ENCODE measurements around the gene SKI.
"Not testable (repeated sequence)": the region's sequence is repeated elsewhere in the genome, so short reads cannot be mapped to it uniquely, and the experiment has no call there.

Gene SKI

DNA sequence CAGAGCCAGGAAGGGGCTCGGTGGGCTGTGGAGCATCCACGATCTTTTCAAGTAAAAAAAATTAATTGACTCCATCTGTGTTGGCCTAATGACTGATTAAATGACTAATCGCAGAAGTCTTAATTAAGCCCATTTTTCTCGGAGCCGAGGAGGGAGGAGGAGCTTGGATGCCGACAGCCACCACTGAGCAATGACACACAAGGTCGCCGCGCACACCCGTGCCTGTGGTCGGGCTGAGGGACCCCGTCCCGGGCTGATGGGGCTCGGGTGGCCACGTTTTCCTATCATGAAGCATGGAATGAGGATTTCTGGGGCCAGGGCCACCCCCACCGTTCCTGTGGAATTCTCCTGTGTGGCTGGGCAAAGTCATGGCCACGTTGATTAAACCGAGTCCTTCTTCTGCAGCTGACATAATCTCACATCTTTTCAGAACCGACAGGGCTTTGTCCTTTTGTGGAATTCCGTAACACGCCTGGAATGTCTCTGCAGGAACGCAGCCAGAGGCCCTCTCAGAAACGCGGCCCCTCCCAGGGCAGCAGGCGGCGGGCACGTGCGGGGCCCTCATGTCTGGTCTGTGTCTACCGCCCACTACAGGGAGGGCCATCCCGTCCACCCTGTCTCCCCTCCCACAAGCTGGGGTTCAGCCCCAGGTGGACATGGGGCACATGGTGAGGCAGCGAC is 102.5 kb downstream of the SKI start:
- DNase-seq, result no peak
- H3K27me3 ChIP-seq (replicated peaks in 2 of 5; ENCODE audit: control insufficient read depth in 4 of 5, insufficient read depth in 5 of 5, low read length in 4 of 5), result no peaks in the 10 kb centered on the region
- no peaks in the 10 kb centered on the region for H3K36me3 ChIP-seq (ENCODE audit: control insufficient read depth in 4 of 4, insufficient read depth in 4 of 4, low read length in 3 of 4)
- no peak overlapping the region for H3K27ac ChIP-seq (ENCODE audit: insufficient read depth in 1 of 2, low read depth in 1 of 2, low read length in 2 of 2, poor library complexity in 1 of 2, severe bottlenecking in 2 of 2)
- no peak overlapping the region for H3K4me3 ChIP-seq (ENCODE audit: control insufficient read depth in 1 of 7, extremely low read depth in 1 of 7, insufficient read depth in 4 of 7, low read depth in 2 of 7, low read length in 6 of 7)
- no peaks in the 10 kb centered on the region for H3K4me1 ChIP-seq (ENCODE audit: control extremely low read depth in 1 of 4, control insufficient read depth in 4 of 4, insufficient read depth in 4 of 4, low read length in 3 of 4)
- no peaks in the 10 kb centered on the region for H3K9me3 ChIP-seq (ENCODE audit: control extremely low read depth in 1 of 5, control insufficient read depth in 4 of 5, insufficient read depth in 2 of 5, low read depth in 1 of 5, low read length in 4 of 5)
- CTCF ChIA-PET, result no interaction called here
- 97% methylated on average over 31 of the region's 31 CpGs for WGBS (ENCODE audit: insufficient coverage)
- POLR2A ChIA-PET, result no interaction called here

DNA sequence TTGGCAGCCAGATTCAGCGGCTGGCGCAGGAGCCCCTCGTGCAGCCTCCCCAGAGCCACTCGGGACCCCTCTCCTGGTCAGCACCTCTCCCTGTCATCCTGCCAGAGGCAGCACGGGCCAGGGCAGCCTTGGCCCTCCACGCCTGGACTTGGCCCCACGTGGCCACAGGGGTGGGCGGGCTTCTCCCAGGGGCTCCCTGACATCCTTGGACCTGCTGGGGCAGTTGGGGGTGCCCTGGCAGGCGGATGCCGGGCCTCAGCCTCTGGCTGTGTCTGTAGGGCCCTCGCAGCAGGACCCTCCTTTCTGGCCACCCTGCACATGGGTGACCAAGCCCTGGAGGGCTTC is 103.1 kb downstream of the SKI start:
- WGBS (ENCODE audit: insufficient coverage), result 88% methylated on average over 11 of the region's 11 CpGs
- POLR2A ChIA-PET, result no interaction called here
- Histone ChIP-seq H3K27me3 (replicated peaks in 2 of 5; ENCODE audit: control insufficient read depth in 4 of 5, insufficient read depth in 5 of 5, low read length in 4 of 5) (no peaks in the 10 kb centered on the region), H3K4me1 (ENCODE audit: control extremely low read depth in 1 of 4, control insufficient read depth in 4 of 4, insufficient read depth in 4 of 4, low read length in 3 of 4) (no peaks in the 10 kb centered on the region), H3K36me3 (ENCODE audit: control insufficient read depth in 4 of 4, insufficient read depth in 4 of 4, low read length in 3 of 4) (no peaks in the 10 kb centered on the region), H3K4me3 (ENCODE audit: control insufficient read depth in 1 of 7, extremely low read depth in 1 of 7, insufficient read depth in 4 of 7, low read depth in 2 of 7, low read length in 6 of 7) (no peak overlapping the region), H3K27ac (ENCODE audit: insufficient read depth in 1 of 2, low read depth in 1 of 2, low read length in 2 of 2, poor library complexity in 1 of 2, severe bottlenecking in 2 of 2) (no peak overlapping the region), H3K9me3 (ENCODE audit: control extremely low read depth in 1 of 5, control insufficient read depth in 4 of 5, insufficient read depth in 2 of 5, low read depth in 1 of 5, low read length in 4 of 5) (no peaks in the 10 kb centered on the region)
- DNase-seq, result no peak
- CTCF ChIA-PET, result no interaction called here

- CTCF ChIA-PET, POLR2A ChIA-PET: not testable (repeated sequence)
- WGBS (ENCODE audit: insufficient coverage), result 81% methylated on average over 3 of the region's 33 CpGs
These were observed 103.5 kb downstream of the SKI start for GRCh38 chr1:2331580-2331979.

DNA sequence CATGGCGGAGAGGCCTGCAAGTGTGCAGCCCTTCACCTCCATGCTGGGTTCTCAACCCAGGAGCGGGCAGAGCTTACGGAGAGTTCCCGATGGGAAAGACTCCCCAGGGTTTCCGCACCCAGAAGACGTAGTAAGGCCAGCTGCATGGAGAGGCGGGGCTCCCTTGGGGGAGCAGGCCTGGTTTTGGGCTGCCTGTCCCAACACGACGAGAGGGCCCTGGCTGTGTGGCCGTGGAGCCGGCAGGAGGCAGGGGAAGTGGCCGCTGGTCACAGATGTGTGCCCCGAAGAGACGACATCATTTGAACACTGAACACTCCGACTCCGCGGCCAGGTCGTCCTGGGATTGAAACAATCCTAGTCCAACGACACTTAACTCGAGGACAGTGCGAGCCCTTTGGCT is 106.2 kb downstream of the SKI start:
- ChIA-PET CTCF (no interaction called here), POLR2A (no interaction called here)
- no peak for DNase-seq
- Histone ChIP-seq H3K36me3 (ENCODE audit: control insufficient read depth in 4 of 4, insufficient read depth in 4 of 4, low read length in 3 of 4) (no peaks in the 10 kb centered on the region), H3K27me3 (replicated peaks in 2 of 5; ENCODE audit: control insufficient read depth in 4 of 5, insufficient read depth in 5 of 5, low read length in 4 of 5) (peaks cover 0 to 1% (median 0%) of the 10 kb centered on the region in 5 experiments), H3K9me3 (ENCODE audit: control extremely low read depth in 1 of 5, control insufficient read depth in 4 of 5, insufficient read depth in 2 of 5, low read depth in 1 of 5, low read length in 4 of 5) (no peaks in the 10 kb centered on the region), H3K4me3 (ENCODE audit: control insufficient read depth in 1 of 7, extremely low read depth in 1 of 7, insufficient read depth in 4 of 7, low read depth in 2 of 7, low read length in 6 of 7) (no peak overlapping the region), H3K27ac (ENCODE audit: insufficient read depth in 1 of 2, low read depth in 1 of 2, low read length in 2 of 2, poor library complexity in 1 of 2, severe bottlenecking in 2 of 2) (no peak overlapping the region), H3K4me1 (ENCODE audit: control extremely low read depth in 1 of 4, control insufficient read depth in 4 of 4, insufficient read depth in 4 of 4, low read length in 3 of 4) (no peaks in the 10 kb centered on the region)
- 96% methylated on average over 21 of the region's 21 CpGs for WGBS (ENCODE audit: insufficient coverage)

More at GRCh38 chr1:2331580-2331979, 103.5 kb downstream of the SKI start:
- not testable (repeated sequence) for H3K4me1 ChIP-seq (ENCODE audit: control extremely low read depth in 1 of 4, control insufficient read depth in 4 of 4, insufficient read depth in 4 of 4, low read length in 3 of 4); DNase-seq; H3K9me3 ChIP-seq (ENCODE audit: control extremely low read depth in 1 of 5, control insufficient read depth in 4 of 5, insufficient read depth in 2 of 5, low read depth in 1 of 5, low read length in 4 of 5); H3K4me3 ChIP-seq (ENCODE audit: control insufficient read depth in 1 of 7, extremely low read depth in 1 of 7, insufficient read depth in 4 of 7, low read depth in 2 of 7, low read length in 6 of 7); H3K27me3 ChIP-seq (replicated peaks in 2 of 5; ENCODE audit: control insufficient read depth in 4 of 5, insufficient read depth in 5 of 5, low read length in 4 of 5); H3K27ac ChIP-seq (ENCODE audit: insufficient read depth in 1 of 2, low read depth in 1 of 2, low read length in 2 of 2, poor library complexity in 1 of 2, severe bottlenecking in 2 of 2); H3K36me3 ChIP-seq (ENCODE audit: control insufficient read depth in 4 of 4, insufficient read depth in 4 of 4, low read length in 3 of 4)

DNA sequence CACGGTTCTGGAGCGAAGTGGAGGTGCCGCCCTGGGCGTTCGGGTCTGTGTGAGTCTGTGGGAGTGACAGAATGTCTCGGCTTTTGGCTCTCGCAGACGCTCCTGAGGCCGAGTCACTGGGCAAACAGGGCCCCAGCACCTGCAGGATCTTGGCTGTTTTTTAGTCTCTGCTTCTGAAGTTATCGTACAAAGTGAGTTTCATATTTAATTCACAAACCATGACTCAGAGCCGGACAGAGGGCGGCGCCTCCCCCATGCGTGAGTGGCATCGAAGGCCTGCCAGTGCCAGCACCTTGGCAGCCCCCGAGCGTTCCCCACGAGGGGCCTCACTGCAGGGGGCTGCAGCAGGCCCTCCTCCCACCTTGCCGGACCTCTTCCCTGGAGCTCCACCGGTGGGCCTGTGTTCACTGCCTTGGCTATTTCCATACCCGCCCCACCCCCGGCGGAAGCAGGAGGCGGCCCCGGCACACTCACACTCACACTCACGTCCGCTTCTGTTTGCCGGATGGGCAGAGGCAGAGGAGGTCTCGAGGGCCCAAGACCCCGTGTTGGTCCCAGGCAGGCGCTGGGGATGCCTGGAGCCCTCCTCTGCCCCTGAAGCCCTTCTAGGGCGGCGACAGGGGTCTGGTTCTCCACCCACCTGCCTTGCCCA is 106.9 kb downstream of the SKI start:
- H3K27me3 ChIP-seq (replicated peaks in 2 of 5; ENCODE audit: control insufficient read depth in 4 of 5, insufficient read depth in 5 of 5, low read length in 4 of 5), result peaks cover 0 to 1% (median 0%) of the 10 kb centered on the region in 5 experiments
- no peaks in the 10 kb centered on the region for H3K9me3 ChIP-seq (ENCODE audit: control extremely low read depth in 1 of 5, control insufficient read depth in 4 of 5, insufficient read depth in 2 of 5, low read depth in 1 of 5, low read length in 4 of 5)
- ChIA-PET CTCF (no interaction called here), POLR2A (no interaction called here)
- H3K27ac ChIP-seq (ENCODE audit: insufficient read depth in 1 of 2, low read depth in 1 of 2, low read length in 2 of 2, poor library complexity in 1 of 2, severe bottlenecking in 2 of 2), result no peak overlapping the region
- no peak overlapping the region for H3K4me3 ChIP-seq (ENCODE audit: control insufficient read depth in 1 of 7, extremely low read depth in 1 of 7, insufficient read depth in 4 of 7, low read depth in 2 of 7, low read length in 6 of 7)
- H3K4me1 ChIP-seq (ENCODE audit: control extremely low read depth in 1 of 4, control insufficient read depth in 4 of 4, insufficient read depth in 4 of 4, low read length in 3 of 4), result no peaks in the 10 kb centered on the region
- H3K36me3 ChIP-seq (ENCODE audit: control insufficient read depth in 4 of 4, insufficient read depth in 4 of 4, low read length in 3 of 4), result no peaks in the 10 kb centered on the region
- DNase-seq, result no peak
- 90% methylated on average over 33 of the region's 33 CpGs for WGBS (ENCODE audit: insufficient coverage)

DNA sequence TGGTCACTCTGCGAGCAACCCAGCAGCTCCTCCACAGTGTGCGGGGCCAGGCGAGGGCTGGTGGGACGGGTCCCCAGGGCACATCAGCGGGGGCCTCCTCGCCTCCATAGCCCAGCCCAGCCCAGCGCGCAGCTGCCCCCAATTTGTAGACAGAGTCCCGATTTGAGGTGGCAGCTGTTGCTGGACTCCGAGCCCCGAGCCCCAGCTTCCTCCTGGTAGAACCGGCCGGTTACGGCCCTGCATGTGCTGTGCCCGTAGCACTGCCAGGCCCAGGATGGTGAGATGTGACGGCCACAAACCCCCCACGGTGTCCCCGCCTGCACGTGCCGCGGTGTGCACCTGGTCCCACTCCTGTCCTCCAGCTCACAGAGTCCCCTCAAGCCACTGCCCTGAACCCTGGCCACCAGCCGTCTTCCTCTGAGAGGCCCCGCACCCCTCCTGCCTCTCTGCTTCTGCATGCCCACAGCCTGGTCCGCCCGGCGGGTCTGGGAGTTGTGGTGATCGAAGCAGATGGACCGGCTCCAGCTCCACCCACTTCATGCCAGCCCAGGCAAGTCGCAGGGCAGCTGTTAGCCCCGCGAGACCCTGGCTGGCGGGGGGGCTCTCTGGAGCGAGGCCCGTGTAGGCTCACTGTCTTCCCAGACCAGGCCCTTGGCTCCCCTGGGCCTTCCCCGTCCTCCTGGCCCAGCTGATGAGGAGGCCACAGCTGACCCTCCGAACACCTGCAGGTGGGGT is 107.8 kb downstream of the SKI start:
- CTCF ChIA-PET, result no interaction called here
- Histone ChIP-seq H3K4me1 (ENCODE audit: control extremely low read depth in 1 of 4, control insufficient read depth in 4 of 4, insufficient read depth in 4 of 4, low read length in 3 of 4) (no peaks in the 10 kb centered on the region), H3K27me3 (replicated peaks in 2 of 5; ENCODE audit: control insufficient read depth in 4 of 5, insufficient read depth in 5 of 5, low read length in 4 of 5) (peaks cover 0 to 1% (median 0%) of the 10 kb centered on the region in 5 experiments), H3K36me3 (ENCODE audit: control insufficient read depth in 4 of 4, insufficient read depth in 4 of 4, low read length in 3 of 4) (no peaks in the 10 kb centered on the region), H3K4me3 (ENCODE audit: control insufficient read depth in 1 of 7, extremely low read depth in 1 of 7, insufficient read depth in 4 of 7, low read depth in 2 of 7, low read length in 6 of 7) (no peak overlapping the region), H3K27ac (ENCODE audit: insufficient read depth in 1 of 2, low read depth in 1 of 2, low read length in 2 of 2, poor library complexity in 1 of 2, severe bottlenecking in 2 of 2) (no peak overlapping the region), H3K9me3 (ENCODE audit: control extremely low read depth in 1 of 5, control insufficient read depth in 4 of 5, insufficient read depth in 2 of 5, low read depth in 1 of 5, low read length in 4 of 5) (no peaks in the 10 kb centered on the region)
- DNase-seq, result no peak
- POLR2A ChIA-PET, result no interaction called here
- WGBS (ENCODE audit: insufficient coverage), result 96% methylated on average over 31 of the region's 36 CpGs

GRCh38 chr1:2336499-2336898 is 108.4 kb downstream of the SKI start:
- Histone ChIP-seq H3K27ac (ENCODE audit: insufficient read depth in 1 of 2, low read depth in 1 of 2, low read length in 2 of 2, poor library complexity in 1 of 2, severe bottlenecking in 2 of 2) (no peak overlapping the region), H3K27me3 (replicated peaks in 2 of 5; ENCODE audit: control insufficient read depth in 4 of 5, insufficient read depth in 5 of 5, low read length in 4 of 5) (peaks cover 0 to 1% (median 0%) of the 10 kb centered on the region in 5 experiments), H3K4me3 (ENCODE audit: control insufficient read depth in 1 of 7, extremely low read depth in 1 of 7, insufficient read depth in 4 of 7, low read depth in 2 of 7, low read length in 6 of 7) (no peak overlapping the region), H3K9me3 (ENCODE audit: control extremely low read depth in 1 of 5, control insufficient read depth in 4 of 5, insufficient read depth in 2 of 5, low read depth in 1 of 5, low read length in 4 of 5) (no peaks in the 10 kb centered on the region), H3K4me1 (ENCODE audit: control extremely low read depth in 1 of 4, control insufficient read depth in 4 of 4, insufficient read depth in 4 of 4, low read length in 3 of 4) (no peaks in the 10 kb centered on the region), H3K36me3 (ENCODE audit: control insufficient read depth in 4 of 4, insufficient read depth in 4 of 4, low read length in 3 of 4) (no peaks in the 10 kb centered on the region)
- DNase-seq, result no peak
- CTCF ChIA-PET, result no interaction called here
- POLR2A ChIA-PET, result no interaction called here
- 89% methylated on average over 10 of the region's 11 CpGs for WGBS (ENCODE audit: insufficient coverage)
